ENCODE measurements around the gene PLXNA4.

The PLXNA4 gene

GRCh38 chr7:132592231-132592920 is 16.1 kb upstream of the PLXNA4 start:
- no peak for DNase-seq

- no peak for DNase-seq
Measured at GRCh38 chr7:132590162-132590561, 13.9 kb upstream of the PLXNA4 start.

GRCh38 chr7:132588596-132588995 is 12.3 kb upstream of the PLXNA4 start:
- DNase-seq = no peak

GRCh38 chr7:132584796-132585494 is 8.7 kb upstream of the PLXNA4 start:
- no peak for DNase-seq

GRCh38 chr7:132581431-132581830 is 5.2 kb upstream of the PLXNA4 start:
- no peak for DNase-seq

GRCh38 chr7:132580717-132581285 is 4.5 kb upstream of the PLXNA4 start:
- peak; percentile 59 for DNase-seq

- no peak for DNase-seq
Measured at GRCh38 chr7:132580277-132580676, 4.0 kb upstream of the PLXNA4 start.

GRCh38 chr7:132579260-132579899 is 3.1 kb upstream of the PLXNA4 start:
- DNase-seq = no peak

GRCh38 chr7:132578826-132579225 is 2.6 kb upstream of the PLXNA4 start:
- no peak for DNase-seq

GRCh38 chr7:132578050-132578370 is 1.7 kb upstream of the PLXNA4 start:
- DNase-seq = no peak

GRCh38 chr7:132577206-132578049 is 1.2 kb upstream of the PLXNA4 start:
- no peak for DNase-seq

- no peak for DNase-seq
Measured at GRCh38 chr7:132576721-132577085, 433 bp upstream of the PLXNA4 start.

- DNase-seq = no peak
Measured at GRCh38 chr7:132575419-132575981, 770 bp downstream of the PLXNA4 start.

- DNase-seq = no peak
Measured at GRCh38 chr7:132574223-132574622, 2.0 kb downstream of the PLXNA4 start.

GRCh38 chr7:132573251-132573955 is 2.9 kb downstream of the PLXNA4 start:
- DNase-seq = no peak

- no peak for DNase-seq
Measured at GRCh38 chr7:132572526-132572925, 3.7 kb downstream of the PLXNA4 start.

- no peak for DNase-seq
Measured at GRCh38 chr7:132571970-132572369, 4.3 kb downstream of the PLXNA4 start.

- DNase-seq = no peak
Measured at GRCh38 chr7:132569884-132570614, 6.2 kb downstream of the PLXNA4 start.

GRCh38 chr7:132568962-132569361 is 7.3 kb downstream of the PLXNA4 start:
- no peak for DNase-seq

GRCh38 chr7:132565885-132566284 is 10.4 kb downstream of the PLXNA4 start:
- no peak for DNase-seq

- DNase-seq = no peak
Measured at GRCh38 chr7:132565441-132565840, 10.8 kb downstream of the PLXNA4 start.
